ENCODE measurements around the gene LHFPL5. TPM values are rescaled to one million over a fixed set of nuclear protein-coding genes. Genes with fewer than 3 reads are reported as not detected.

LHFPL5 gene
- total RNA-seq, 2 experiments from 2014 or later = not detected

GRCh38 chr6:35776364-35777215, 28.6 kb upstream of the LHFPL5 start, which contains the start of gene CLPSL2:
TSS of gene CLPSL2 (plus strand) at chr6:35776598. CDS start at chr6:35776619, 21 bp downstream.
- DNase-seq (ENCODE audit: low spot score) = no peak
- intact Hi-C loops (cut with micrococcal nuclease; ENCODE audit: unreplicated experiment) = no loop called here
- Histone ChIP-seq H3K36me3 (ENCODE audit: insufficient read depth, low read length) (no peaks in the 10 kb centered on the region), H4K20me1 (ENCODE audit: insufficient read depth, low read length) (no peaks in the 10 kb centered on the region), H3K79me2 (ENCODE audit: insufficient read depth, low read depth, low read length) (no peaks in the 10 kb centered on the region), H3K4me2 (ENCODE audit: low read length) (0 out of 2 replicates have a peak within 1 kb of the TSS, but pooled peaks have one; percentile 19), H2AFZ (ENCODE audit: low read length) (no peak within 1 kb of the TSS), H3K9me2 (ENCODE audit: insufficient read depth, low read length) (no peaks in the 10 kb centered on the region), H3K4me1 (ENCODE audit: insufficient read depth, low read length, poor library complexity, severe bottlenecking) (no peaks in the 10 kb centered on the region), H3K27ac (ENCODE audit: low read depth, low read length, poor library complexity, severe bottlenecking) (no peak within 1 kb of the TSS), H3K9me3 (ENCODE audit: low read length) (no peaks in the 10 kb centered on the region), H3K4me3 (ENCODE audit: low read depth, low read length, poor library complexity, severe bottlenecking) (no peak within 1 kb of the TSS)
- ChIA-PET POLR2A (no interaction called here), CTCF (ENCODE audit: unreplicated experiment) (no interaction called here)
- BruUV-seq (replicated peaks) = no TSS peak
- no peak for TF ChIP-seq CTCF (conservative IDR thresholded peaks at IDR 0.05; ENCODE audit: low read length)
- no peak for TF ChIP-seq EZH2phosphoT487 (IDR thresholded peaks at IDR 0.05; ENCODE audit: borderline replicate concordance, low read depth, low read length)

- TF ChIP-seq CTCF (conservative IDR thresholded peaks at IDR 0.05; ENCODE audit: low read length) = no peak
- TF ChIP-seq EZH2phosphoT487 (IDR thresholded peaks at IDR 0.05; ENCODE audit: borderline replicate concordance, low read depth, low read length) = no peak
- no peak overlapping the region for H3K4me2 ChIP-seq (ENCODE audit: low read length)
- H2AFZ ChIP-seq (ENCODE audit: low read length) = no peak overlapping the region
- POLR2A ChIA-PET = no interaction called here
- DNase-seq (ENCODE audit: low spot score) = no peak
- no peak overlapping the region for H3K27ac ChIP-seq (ENCODE audit: low read depth, low read length, poor library complexity, severe bottlenecking)
- no peaks in the 10 kb centered on the region for H4K20me1 ChIP-seq (ENCODE audit: insufficient read depth, low read length)
- CTCF ChIA-PET (ENCODE audit: unreplicated experiment) = no interaction called here
- intact Hi-C loops (cut with micrococcal nuclease; ENCODE audit: unreplicated experiment) = no loop called here
- BruUV-seq (replicated peaks) = no TSS peak
- H3K4me1 ChIP-seq (ENCODE audit: insufficient read depth, low read length, poor library complexity, severe bottlenecking) = no peaks in the 10 kb centered on the region
- no peaks in the 10 kb centered on the region for H3K36me3 ChIP-seq (ENCODE audit: insufficient read depth, low read length)
- H3K79me2 ChIP-seq (ENCODE audit: insufficient read depth, low read depth, low read length) = no peaks in the 10 kb centered on the region
- no peak overlapping the region for H3K4me3 ChIP-seq (ENCODE audit: low read depth, low read length, poor library complexity, severe bottlenecking)
- H3K9me2 ChIP-seq (ENCODE audit: insufficient read depth, low read length) = no peaks in the 10 kb centered on the region
- H3K9me3 ChIP-seq (ENCODE audit: low read length) = no peaks in the 10 kb centered on the region
Measured at GRCh38 chr6:35777356-35778102, 27.6 kb upstream of the LHFPL5 start.

Measured in OCI-LY7 (cell line).